Globus pallidus (tissue), 1 donor: ENCODE data around the gene PLXNA2.

Experiments used
- DNase-seq: peaks from one replicate; pipeline ENCODE4 v3.0.0-alpha.2; 2015; ENCODE audit warnings: low spot score

Gene PLXNA2

GRCh38 chr1:208222376-208223126 lies 21.6 kb downstream of the PLXNA2 start:
- no peak for DNase-seq

- DNase-seq: no peak
Observed at GRCh38 chr1:208221291-208221622, 22.9 kb downstream of the PLXNA2 start.

- DNase-seq: no peak
Observed at GRCh38 chr1:208219659-208220282, 24.4 kb downstream of the PLXNA2 start.

GRCh38 chr1:208219098-208219658 lies 25.0 kb downstream of the PLXNA2 start:
- no peak for DNase-seq

DNA sequence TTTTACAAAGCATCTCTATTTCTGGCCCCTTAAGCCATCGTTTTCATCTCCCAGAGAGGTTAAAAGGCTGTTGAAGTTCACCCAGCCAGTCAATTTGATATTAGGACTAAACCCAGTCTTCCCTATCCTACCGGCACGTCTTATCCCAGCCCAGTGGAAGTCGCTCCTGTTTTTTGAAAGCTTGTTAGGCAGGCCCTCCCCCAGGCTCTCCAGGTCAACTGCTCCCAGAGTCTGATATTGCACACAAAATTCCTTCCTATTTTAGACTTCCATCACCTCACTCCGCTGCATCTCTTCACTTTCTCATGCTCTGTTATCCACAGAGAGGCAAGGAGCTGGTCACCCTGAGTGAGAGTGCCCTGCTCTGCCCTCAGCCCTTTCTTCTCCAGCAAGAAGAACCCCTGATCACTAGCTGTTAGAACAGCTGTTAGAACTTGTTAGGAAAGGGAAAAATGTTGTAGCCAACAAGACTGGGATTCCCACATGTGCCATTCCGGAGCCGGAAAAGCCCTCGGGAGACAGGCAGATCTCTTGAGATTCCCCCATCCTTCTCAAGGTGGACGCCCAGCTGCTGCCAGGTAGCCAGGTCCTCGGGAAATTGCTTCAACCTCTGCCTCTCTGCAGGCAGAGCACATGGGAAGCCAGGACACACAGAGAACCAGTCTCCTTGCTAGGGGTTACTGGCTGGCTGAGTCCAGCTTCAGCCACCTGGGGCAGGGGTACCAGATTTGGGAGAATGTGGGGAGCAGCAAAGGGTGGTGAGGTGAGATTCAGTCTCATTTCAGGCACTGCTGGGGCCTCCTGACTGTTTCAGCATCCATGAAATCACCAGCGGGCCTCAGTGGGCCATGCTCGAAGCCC lies 25.7 kb downstream of the PLXNA2 start:
- no peak for DNase-seq

DNA sequence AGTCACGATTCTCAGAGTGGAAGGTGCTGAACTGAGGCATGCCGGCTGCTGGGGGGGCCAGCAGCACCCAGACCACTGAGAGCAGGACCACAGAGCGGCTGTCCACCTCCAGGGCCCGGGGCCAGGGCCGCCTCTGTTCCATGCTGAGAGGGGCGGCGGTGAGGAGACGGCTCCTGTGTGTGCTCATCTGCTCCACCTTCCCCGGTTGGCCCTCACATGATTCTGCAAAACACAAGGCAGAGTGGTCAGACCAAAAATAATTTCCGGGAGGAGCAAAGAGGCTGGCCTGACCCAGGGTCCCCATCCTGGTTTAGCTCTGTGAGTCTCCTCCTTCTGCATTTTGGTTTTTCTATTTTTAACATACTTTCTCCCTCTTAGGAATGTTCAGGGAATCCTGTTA lies 26.4 kb downstream of the PLXNA2 start:
- no peak for DNase-seq

- no peak for DNase-seq
Observed at GRCh38 chr1:208216806-208217205, 27.4 kb downstream of the PLXNA2 start.

- no peak for DNase-seq
Observed at GRCh38 chr1:208216062-208216461, 28.1 kb downstream of the PLXNA2 start.

DNA sequence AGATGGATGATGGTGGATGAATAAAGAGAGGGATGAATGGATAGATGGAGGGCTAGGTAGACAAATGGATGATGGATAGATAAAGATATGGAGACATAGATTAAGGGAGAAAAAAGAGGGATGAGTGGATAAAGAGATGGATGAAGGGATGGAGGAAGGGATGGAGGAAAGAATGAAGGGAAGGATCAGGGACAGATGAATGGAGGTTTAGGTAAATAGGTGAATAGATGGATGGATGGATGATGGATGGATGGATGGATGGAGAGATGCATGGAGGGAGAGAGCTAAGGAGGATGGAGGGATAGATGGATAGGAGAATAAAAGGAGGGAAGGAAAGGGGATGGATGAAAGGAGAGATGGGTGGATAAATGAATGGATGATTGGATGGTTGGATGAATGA lies 28.8 kb downstream of the PLXNA2 start:
- DNase-seq: no peak

DNA sequence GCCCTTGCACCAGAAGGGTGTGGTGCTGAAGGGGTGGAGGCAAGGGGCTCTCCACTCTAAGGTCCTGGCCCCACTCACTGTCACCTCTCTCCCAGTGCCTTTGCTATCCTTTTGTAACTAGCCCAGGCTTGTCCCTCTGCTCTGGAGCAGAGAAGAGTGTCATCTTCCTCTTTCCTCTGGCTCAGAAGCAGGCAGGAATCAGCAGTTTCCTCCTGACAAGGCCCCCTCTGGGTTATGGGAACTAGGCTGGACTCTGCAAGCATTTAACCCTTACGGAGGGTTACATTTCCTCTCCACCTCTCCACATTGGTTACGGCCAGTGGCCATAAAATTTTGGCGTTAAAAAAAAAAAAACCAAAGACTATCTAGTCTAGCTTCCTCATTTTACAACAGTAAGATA lies 30.4 kb downstream of the PLXNA2 start:
- no peak for DNase-seq

GRCh38 chr1:208212893-208213292 lies 31.3 kb downstream of the PLXNA2 start:
- DNase-seq: no peak

DNA sequence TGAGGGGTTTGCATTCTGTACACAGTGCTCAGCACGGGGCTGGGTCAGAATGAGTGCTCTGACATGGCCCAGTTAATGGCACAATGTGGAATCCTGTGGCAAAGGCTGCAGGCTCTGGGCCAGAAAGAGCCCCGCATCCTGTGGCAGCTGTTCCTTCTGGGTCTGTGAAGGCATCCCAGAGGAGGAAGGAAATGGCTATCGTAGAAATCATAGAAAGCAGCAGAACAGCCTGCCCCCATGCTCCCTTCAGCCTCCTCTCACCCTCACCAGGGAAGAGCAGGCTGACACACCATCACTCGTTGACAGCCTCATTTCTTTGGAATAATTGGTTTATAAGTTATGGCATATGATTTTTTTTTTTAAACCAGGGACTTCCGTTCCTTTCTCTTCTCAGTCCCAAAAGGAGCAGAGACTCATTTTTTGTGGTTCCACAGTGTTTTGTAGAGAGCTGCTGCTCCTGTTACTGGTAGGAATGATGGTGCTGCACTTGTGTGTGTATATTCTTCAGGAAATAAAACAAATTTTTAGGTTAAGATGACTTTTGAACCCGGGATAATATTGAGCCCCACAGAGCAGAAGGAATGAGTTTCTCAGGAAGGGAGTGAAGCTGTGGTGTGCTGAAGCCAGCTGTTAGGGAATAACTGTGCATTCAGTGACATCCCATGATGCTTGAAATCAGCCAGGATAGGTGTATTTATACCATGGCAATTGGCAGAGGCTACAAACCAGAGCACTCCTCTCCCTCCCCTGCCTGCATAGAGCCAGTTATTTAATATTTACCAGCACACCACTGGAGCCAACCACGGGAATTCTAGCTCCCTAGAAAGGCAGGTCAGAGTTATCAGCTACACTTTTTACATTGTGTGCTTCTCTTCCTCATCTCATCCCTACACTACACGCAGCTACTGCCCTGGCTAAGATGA lies 32.0 kb downstream of the PLXNA2 start:
- DNase-seq: no peak

GRCh38 chr1:208209896-208210589 lies 34.1 kb downstream of the PLXNA2 start:
- DNase-seq: no peak

- no peak for DNase-seq
Observed at GRCh38 chr1:208209286-208209685, 34.9 kb downstream of the PLXNA2 start.

DNA sequence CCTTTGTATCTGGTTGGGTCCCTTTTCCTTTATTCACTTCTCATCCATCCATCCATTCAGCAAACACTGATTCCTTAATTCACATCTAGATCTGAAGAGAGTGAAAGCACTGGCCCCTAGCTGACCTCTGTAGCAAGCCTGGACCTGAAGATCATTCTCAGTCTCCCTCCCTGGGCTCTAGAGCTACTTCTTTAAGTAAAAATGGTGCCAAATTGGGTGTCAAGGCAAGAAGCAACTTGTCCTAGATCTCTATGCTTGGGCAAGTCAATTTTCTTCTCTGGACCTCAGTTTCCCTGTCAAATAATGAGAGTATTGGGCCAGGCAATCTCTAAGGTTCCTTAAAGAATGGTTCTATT lies 36.1 kb downstream of the PLXNA2 start:
- no peak for DNase-seq

DNA sequence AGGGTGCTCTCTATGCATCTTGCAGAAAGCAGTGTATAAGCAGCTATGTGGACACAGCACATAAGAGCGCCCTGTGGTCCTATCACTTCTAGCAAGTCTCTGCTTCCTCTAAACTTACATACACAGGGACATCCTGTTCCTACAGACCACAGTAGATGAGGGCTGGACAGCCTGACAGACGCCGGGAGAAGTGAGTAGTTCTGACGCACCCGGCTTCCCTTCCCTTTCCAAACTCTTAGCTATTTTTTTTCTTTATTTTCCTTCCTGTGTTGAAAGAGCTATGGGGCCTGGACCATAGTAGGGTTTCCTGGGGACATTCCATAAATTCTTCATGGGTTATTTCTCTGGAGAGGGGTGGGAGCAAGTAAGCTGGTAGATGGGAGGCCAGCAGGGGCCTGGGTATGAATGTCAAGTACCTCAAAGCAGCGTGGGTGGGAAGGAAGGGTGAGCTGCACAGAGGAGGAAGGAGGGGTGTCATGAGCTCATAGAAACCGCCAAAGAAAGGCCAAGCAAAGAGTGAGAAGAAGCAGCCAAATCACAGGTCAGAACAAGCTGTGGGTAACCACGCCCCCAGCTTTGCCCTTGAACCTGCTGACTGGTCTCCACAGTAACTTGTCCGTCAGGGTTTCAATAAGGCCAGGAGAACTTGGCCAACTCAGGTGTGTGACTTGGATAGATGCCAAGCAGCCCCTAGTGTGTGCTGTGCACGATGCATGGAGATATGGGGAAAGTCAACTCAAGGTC lies 36.6 kb downstream of the PLXNA2 start:
- no peak for DNase-seq

- DNase-seq: no peak
Observed at GRCh38 chr1:208206092-208206698, 38.0 kb downstream of the PLXNA2 start.

GRCh38 chr1:208205216-208206013 lies 38.8 kb downstream of the PLXNA2 start:
- no peak for DNase-seq

DNA sequence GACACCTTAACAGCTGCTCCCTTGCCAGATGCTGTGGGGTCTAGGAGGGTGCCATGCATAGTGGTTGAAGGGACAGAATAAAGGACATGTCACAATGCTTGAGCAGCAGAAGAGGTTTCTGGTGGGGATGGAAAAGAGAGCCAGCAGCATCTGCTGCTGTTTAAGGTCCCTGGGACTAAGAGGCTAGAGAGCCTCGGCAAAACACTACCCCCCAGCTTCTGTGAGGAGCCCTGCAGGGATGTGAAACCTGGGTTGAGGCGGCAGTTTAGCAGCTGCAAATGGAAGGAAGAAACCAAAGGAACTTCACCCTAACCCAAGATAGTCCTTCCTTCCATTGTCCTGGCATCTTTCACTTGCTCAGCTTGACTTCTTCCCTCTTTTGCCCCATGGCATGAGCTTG lies 39.4 kb downstream of the PLXNA2 start:
- DNase-seq: no peak
